ENCODE results near the gene SMAGP.
"Not testable (repeated sequence)": the region's sequence is repeated elsewhere in the genome, so short reads cannot be mapped to it uniquely, and the experiment has no call there.

The SMAGP gene

GRCh38 chr12:51270067-51270950 lies at the start of gene SMAGP:
Gene SMAGP, minus strand, starts transcription at chr12:51270415. Its CDS starts 1,137 bp downstream, at chr12:51269278.
- DNase-seq (ENCODE audit: extremely low spot score, insufficient read length, low read depth) (peak; percentile 55), FAIRE-seq (peak; percentile 54)

- DNase-seq (ENCODE audit: extremely low spot score, insufficient read length, low read depth): no peak
- FAIRE-seq: peak; percentile 46
Observed at GRCh38 chr12:51318846-51319599, 48.8 kb upstream of the SMAGP start.

- DNase-seq (ENCODE audit: extremely low spot score, insufficient read length, low read depth); FAIRE-seq: not testable (repeated sequence)
Observed at GRCh38 chr12:51318057-51318806, 48.0 kb upstream of the SMAGP start.

- DNase-seq (ENCODE audit: extremely low spot score, insufficient read length, low read depth) (no peak), FAIRE-seq (no peak)
Observed at GRCh38 chr12:51311389-51311788, 41.2 kb upstream of the SMAGP start.

GRCh38 chr12:51307655-51308593 lies 37.7 kb upstream of the SMAGP start:
- DNase-seq (ENCODE audit: extremely low spot score, insufficient read length, low read depth) (no peak), FAIRE-seq (no peak)

- no peak for DNase-seq (ENCODE audit: extremely low spot score, insufficient read length, low read depth)
- FAIRE-seq: no peak
Observed at GRCh38 chr12:51306507-51306906, 36.3 kb upstream of the SMAGP start.

GRCh38 chr12:51300768-51301167 lies 30.6 kb upstream of the SMAGP start:
- DNase-seq (ENCODE audit: extremely low spot score, insufficient read length, low read depth); FAIRE-seq: not testable (repeated sequence)

- no peak for DNase-seq (ENCODE audit: extremely low spot score, insufficient read length, low read depth)
- FAIRE-seq: no peak
Observed at GRCh38 chr12:51295651-51296050, 25.4 kb upstream of the SMAGP start.

- FAIRE-seq; DNase-seq (ENCODE audit: extremely low spot score, insufficient read length, low read depth): not testable (repeated sequence)
Observed at GRCh38 chr12:51294097-51294496, 23.9 kb upstream of the SMAGP start.

- no peak for FAIRE-seq
- no peak for DNase-seq (ENCODE audit: extremely low spot score, insufficient read length, low read depth)
Observed at GRCh38 chr12:51293696-51294095, 23.5 kb upstream of the SMAGP start.

GRCh38 chr12:51291603-51292513 lies 21.6 kb upstream of the SMAGP start:
- not testable (repeated sequence) for DNase-seq (ENCODE audit: extremely low spot score, insufficient read length, low read depth)
- peak; percentile 15 for FAIRE-seq

- DNase-seq (ENCODE audit: extremely low spot score, insufficient read length, low read depth) (no peak), FAIRE-seq (no peak)
Observed at GRCh38 chr12:51285843-51286242, 15.6 kb upstream of the SMAGP start.

- no peak for FAIRE-seq
- no peak for DNase-seq (ENCODE audit: extremely low spot score, insufficient read length, low read depth)
Observed at GRCh38 chr12:51281202-51281924, 11.1 kb upstream of the SMAGP start.

GRCh38 chr12:51275088-51275487 lies 4.9 kb upstream of the SMAGP start:
- no peak for DNase-seq (ENCODE audit: extremely low spot score, insufficient read length, low read depth)
- FAIRE-seq: no peak

- DNase-seq (ENCODE audit: extremely low spot score, insufficient read length, low read depth); FAIRE-seq: not testable (repeated sequence)
Observed at GRCh38 chr12:51272810-51273209, 2.6 kb upstream of the SMAGP start.

- no peak for DNase-seq (ENCODE audit: extremely low spot score, insufficient read length, low read depth)
- FAIRE-seq: no peak
Observed at GRCh38 chr12:51270951-51271518, 820 bp upstream of the SMAGP start.

Measured in GM18507 (cell line).